Thoracic aorta (tissue), 2 donors: ENCODE results near the gene POU6F2. TPM values are rescaled to one million over a fixed set of nuclear protein-coding genes. Genes with fewer than 3 reads are reported as not detected.
A peak's percentile ranks its signal among the peaks of the same experiment; 100 is the strongest.

Experiments
- ATAC-seq: fragments of 150-250 bp; one replicate; pipeline ENCODE4 v1.8.0; 2017; ENCODE audit warnings: low read depth; ENCODE audit not compliant: insufficient number of reproducible peaks, low FRiP score
- DNase-seq: peaks from one replicate; pipeline ENCODE4 v3.0.0-alpha.2; 2020; ENCODE audit warnings: low spot score
- H3K27ac ChIP-seq, 2 donors: fragments of 200-600 bp; sonication (generic); 1 replicate in 1 of 2; 2 replicates in 1 of 2; pipeline ENCODE4 v1.5.1; 2016; ENCODE audit warnings: mild to moderate bottlenecking in 2 of 2, moderate library complexity in 2 of 2
- H3K27me3 ChIP-seq: fragments of 200-600 bp; sonication (generic); replicated peaks from 2 replicates; pipeline ENCODE4 v1.6.0; 2016; ENCODE audit warnings: mild to moderate bottlenecking; ENCODE audit not compliant: insufficient read depth
- H3K36me3 ChIP-seq: fragments of 200-600 bp; sonication (generic); one replicate; pipeline ENCODE4 v1.5.1; 2016
- H3K4me1 ChIP-seq, 2 donors: fragments of 200-600 bp; sonication (generic); 1 replicate in 1 of 2; 2 replicates in 1 of 2; pipeline versions ENCODE4 v1.5.1 to v1.6.0; 2016; ENCODE audit warnings: low read depth in 2 of 2, mild to moderate bottlenecking in 1 of 2; ENCODE audit not compliant: control insufficient read depth in 1 of 2
- H3K4me3 ChIP-seq: fragments of 200-600 bp; sonication (generic); 2 replicates; pipeline ENCODE4 v1.5.1; 2016; ENCODE audit warnings: mild to moderate bottlenecking
- H3K9me3 ChIP-seq: fragments of 200-600 bp; sonication (generic); 2 replicates; pipeline ENCODE4 v1.5.1; 2016
- CTCF ChIP-seq: fragments of 200-600 bp; sonication (generic); IDR thresholded peaks from one replicate; pipeline ENCODE4 v1.5.1; 2019; ENCODE audit warnings: antibody characterized with exemption
- total RNA-seq, 2 donors: library from RNA; depleted of rRNA; stranded (reverse); fragments of >200 nt; gene quantifications; one replicate each; pipeline versions ENCODE4 v1.1.0 to v1.2.3, GENCODE V29; 2016

The POU6F2 gene
- total RNA-seq, 2 donors from 2014 or later, result not detected

- ATAC-seq, result no peak
- TF ChIP-seq CTCF, result no peak
These were observed 455.8 kb downstream of the POU6F2 start for GRCh38 chr7:39433550-39433949.

GRCh38 chr7:39434012-39434411 is 456.3 kb downstream of the POU6F2 start:
- TF ChIP-seq CTCF, result no peak
- Histone ChIP-seq H3K36me3 (no peaks in the 10 kb centered on the region), H3K9me3 (no peaks in the 10 kb centered on the region), H3K4me3 (no peak overlapping the region), H3K27me3 (no peaks in the 10 kb centered on the region), H3K4me1 (no peaks in the 10 kb centered on the region), H3K27ac (no peak overlapping the region)
- ATAC-seq (no peak), DNase-seq (no peak)

More at GRCh38 chr7:39433550-39433949, 455.8 kb downstream of the POU6F2 start:
- H3K4me1 ChIP-seq, result peaks cover 0 to under 1% of the 10 kb centered on the region in 2 donors
- H3K4me3 ChIP-seq, result no peak overlapping the region
- no peak overlapping the region for H3K27ac ChIP-seq
- DNase-seq, result no peak
- no peaks in the 10 kb centered on the region for H3K36me3 ChIP-seq
- H3K9me3 ChIP-seq, result no peaks in the 10 kb centered on the region
- no peaks in the 10 kb centered on the region for H3K27me3 ChIP-seq

DNA sequence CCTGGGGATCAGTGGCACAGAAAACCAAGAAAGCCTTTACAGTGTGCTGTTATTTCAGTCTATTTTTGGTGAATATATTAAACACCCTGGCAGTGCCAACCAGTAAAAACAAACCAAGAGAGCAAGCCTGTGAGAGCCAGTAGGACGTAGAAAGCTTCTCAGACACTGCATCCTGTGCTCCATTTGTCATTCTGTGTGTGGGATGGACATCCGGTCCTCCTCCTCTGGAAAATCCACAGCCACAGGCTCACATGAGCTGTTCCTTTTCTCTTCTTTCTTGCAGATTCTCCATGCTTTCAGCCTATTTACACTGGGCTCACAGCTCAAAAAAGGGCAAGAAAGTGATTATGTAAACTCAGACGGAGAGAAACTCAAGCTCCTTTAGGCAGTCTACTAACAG is 468.8 kb downstream of the POU6F2 start:
- Histone ChIP-seq H3K4me3 (no peak overlapping the region), H3K27me3 (no peaks in the 10 kb centered on the region), H3K36me3 (no peaks in the 10 kb centered on the region), H3K9me3 (no peaks in the 10 kb centered on the region), H3K27ac (no peak overlapping the region), H3K4me1 (no peaks in the 10 kb centered on the region)
- ATAC-seq (no peak), DNase-seq (no peak)
- no peak for TF ChIP-seq CTCF

GRCh38 chr7:39451901-39452300 is 474.2 kb downstream of the POU6F2 start:
- Histone ChIP-seq H3K36me3 (no peaks in the 10 kb centered on the region), H3K27me3 (no peaks in the 10 kb centered on the region), H3K4me3 (no peak overlapping the region), H3K27ac (no peak overlapping the region), H3K4me1 (no peaks in the 10 kb centered on the region), H3K9me3 (no peaks in the 10 kb centered on the region)
- TF ChIP-seq CTCF, result no peak
- DNase-seq (no peak), ATAC-seq (no peak)

DNA sequence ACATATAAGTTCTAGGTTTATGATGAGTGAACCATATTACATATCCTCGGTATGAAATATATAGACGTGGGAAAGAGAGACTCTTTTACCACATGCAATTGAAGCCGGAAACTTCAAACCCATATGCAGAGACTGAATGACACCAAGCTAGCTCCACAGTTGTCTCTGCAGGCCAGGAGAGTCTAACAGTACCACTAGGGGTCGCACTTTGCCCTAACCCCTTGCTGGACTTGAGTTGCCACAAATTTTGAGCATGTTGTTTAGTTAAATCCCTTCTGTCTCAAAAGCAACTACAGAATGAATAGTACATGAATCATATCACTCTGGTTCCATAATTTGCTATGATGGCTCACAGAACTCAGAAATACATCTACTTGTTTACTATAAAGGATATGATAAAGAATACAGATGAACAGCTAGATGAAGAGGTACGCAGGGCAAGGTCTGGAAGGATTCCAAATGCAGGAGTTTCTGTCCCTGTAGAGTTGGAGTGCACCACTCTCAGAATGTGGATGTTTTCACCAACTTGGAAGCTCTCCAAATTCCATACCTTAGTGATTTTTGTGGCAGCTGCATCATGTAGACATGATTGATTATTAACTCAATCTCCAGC is 476.1 kb downstream of the POU6F2 start:
- ATAC-seq (no peak), DNase-seq (no peak)
- H3K9me3 ChIP-seq, result no peaks in the 10 kb centered on the region
- no peaks in the 10 kb centered on the region for H3K4me1 ChIP-seq
- H3K4me3 ChIP-seq, result no peak overlapping the region
- peak; percentile 28 for TF ChIP-seq CTCF
- H3K36me3 ChIP-seq, result no peaks in the 10 kb centered on the region
- no peaks in the 10 kb centered on the region for H3K27me3 ChIP-seq
- H3K27ac ChIP-seq, result no peak overlapping the region
